Suprapubic skin (tissue), 4 donors: ENCODE results near the gene TIAM1. TPM values are rescaled to one million over a fixed set of nuclear protein-coding genes. Genes with fewer than 3 reads are reported as not detected.

Source experiments
- DNase-seq, 2 donors: peaks; one replicate each; pipeline ENCODE4 v3.0.0-alpha.2; 2019; ENCODE audit warnings: low spot score in 2 of 2
- H3K27ac ChIP-seq: fragments of 200-600 bp; sonication (generic); one replicate; pipeline ENCODE4 v1.5.1; 2019
- H3K27me3 ChIP-seq: fragments of 200-600 bp; sonication (generic); one replicate; pipeline ENCODE4 v1.5.1; 2019
- H3K36me3 ChIP-seq: fragments of 200-600 bp; sonication (generic); one replicate; pipeline ENCODE4 v1.5.1; 2019
- H3K4me1 ChIP-seq: fragments of 200-600 bp; sonication (generic); one replicate; pipeline ENCODE4 v1.5.1; 2019
- H3K4me3 ChIP-seq: fragments of 200-600 bp; sonication (generic); one replicate; pipeline ENCODE4 v1.5.1; 2019; ENCODE audit warnings: mild to moderate bottlenecking
- H3K9me3 ChIP-seq: fragments of 200-600 bp; sonication (generic); one replicate; pipeline ENCODE4 v1.5.1; 2019
- EP300 ChIP-seq: sonication (generic); formaldehyde crosslinking; IDR thresholded peaks from one replicate; pipeline ENCODE4 v1.6.1; 2017; ENCODE audit warnings: antibody characterized with exemption
- POLR2A ChIP-seq, 2 donors: fragments of 450-650 bp; IDR thresholded peaks; one replicate each; pipeline ENCODE4 v1.6.1; 2017; ENCODE audit warnings: antibody characterized with exemption in 2 of 2, mild to moderate bottlenecking in 2 of 2, moderate library complexity in 2 of 2
- POLR2AphosphoS5 ChIP-seq, 3 donors: sonication (generic); formaldehyde crosslinking; IDR thresholded peaks; one replicate each; pipeline ENCODE4 v1.6.1; 2017; ENCODE audit warnings: antibody characterized with exemption in 3 of 3
- WGBS: methylation state at CpG from one replicate; pipeline ENCODE4 v1.1.5; 2018; 5-methylcytosine and 5-hydroxymethylcytosine counted together
- total RNA-seq, 4 donors: library from RNA; depleted of rRNA; stranded (reverse); fragments of >200 nt; gene quantifications; one replicate each; pipeline ENCODE4 v1.1.0, GENCODE V29; 2016
- TF ChIP-seq, protein P1 (sequence below), 2 donors: fragments of 200-600 bp in 1 of 2; fragments of 450-650 bp in 1 of 2; sonication (generic) in 1 of 2; IDR thresholded peaks; one replicate each; pipeline ENCODE4 v1.5.1; 2016 to 2019; ENCODE audit warnings: antibody characterized with exemption in 2 of 2, mild to moderate bottlenecking in 1 of 2, moderate library complexity in 1 of 2

The TIAM1 gene
- total RNA-seq, 4 donors from 2014 or later: 71.9 to 135 (median 87.9) TPM

DNA sequence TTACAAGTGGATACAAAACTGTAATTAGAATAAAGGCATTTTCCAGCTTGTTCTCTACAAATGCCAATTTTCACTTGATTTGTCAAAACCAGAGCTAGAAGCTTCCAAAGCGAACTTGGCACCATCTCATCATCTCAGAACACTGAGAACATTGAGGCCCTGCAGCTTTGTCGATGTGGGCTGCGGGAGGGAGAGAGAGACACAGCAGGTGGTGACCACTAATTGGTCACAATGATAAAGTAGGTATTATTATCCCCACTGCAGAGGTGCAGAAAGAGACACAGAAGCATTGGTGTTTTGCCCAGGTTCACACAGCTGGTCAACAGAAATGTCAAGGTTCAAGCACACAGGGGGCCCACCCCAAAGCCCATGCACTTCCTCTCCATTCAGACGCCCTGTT, 233.6 kb downstream of the TIAM1 start:
- no peak for TF ChIP-seq POLR2AphosphoS5 (IDR thresholded peaks at IDR 0.05)
- TF ChIP-seq, protein P1, sequence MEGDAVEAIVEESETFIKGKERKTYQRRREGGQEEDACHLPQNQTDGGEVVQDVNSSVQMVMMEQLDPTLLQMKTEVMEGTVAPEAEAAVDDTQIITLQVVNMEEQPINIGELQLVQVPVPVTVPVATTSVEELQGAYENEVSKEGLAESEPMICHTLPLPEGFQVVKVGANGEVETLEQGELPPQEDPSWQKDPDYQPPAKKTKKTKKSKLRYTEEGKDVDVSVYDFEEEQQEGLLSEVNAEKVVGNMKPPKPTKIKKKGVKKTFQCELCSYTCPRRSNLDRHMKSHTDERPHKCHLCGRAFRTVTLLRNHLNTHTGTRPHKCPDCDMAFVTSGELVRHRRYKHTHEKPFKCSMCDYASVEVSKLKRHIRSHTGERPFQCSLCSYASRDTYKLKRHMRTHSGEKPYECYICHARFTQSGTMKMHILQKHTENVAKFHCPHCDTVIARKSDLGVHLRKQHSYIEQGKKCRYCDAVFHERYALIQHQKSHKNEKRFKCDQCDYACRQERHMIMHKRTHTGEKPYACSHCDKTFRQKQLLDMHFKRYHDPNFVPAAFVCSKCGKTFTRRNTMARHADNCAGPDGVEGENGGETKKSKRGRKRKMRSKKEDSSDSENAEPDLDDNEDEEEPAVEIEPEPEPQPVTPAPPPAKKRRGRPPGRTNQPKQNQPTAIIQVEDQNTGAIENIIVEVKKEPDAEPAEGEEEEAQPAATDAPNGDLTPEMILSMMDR (IDR thresholded peaks at IDR 0.05): no peak
- no peak for TF ChIP-seq POLR2A (IDR thresholded peaks at IDR 0.05)
- TF ChIP-seq EP300: no peak
- no peaks in the 10 kb centered on the region for H3K36me3 ChIP-seq
- DNase-seq: no peak
- no peak overlapping the region for H3K4me3 ChIP-seq
- 70% methylated on average over 4 of the region's 4 CpGs for WGBS
- no peaks in the 10 kb centered on the region for H3K9me3 ChIP-seq
- no peak overlapping the region for H3K27ac ChIP-seq
- H3K27me3 ChIP-seq: no peaks in the 10 kb centered on the region
- no peaks in the 10 kb centered on the region for H3K4me1 ChIP-seq

DNA sequence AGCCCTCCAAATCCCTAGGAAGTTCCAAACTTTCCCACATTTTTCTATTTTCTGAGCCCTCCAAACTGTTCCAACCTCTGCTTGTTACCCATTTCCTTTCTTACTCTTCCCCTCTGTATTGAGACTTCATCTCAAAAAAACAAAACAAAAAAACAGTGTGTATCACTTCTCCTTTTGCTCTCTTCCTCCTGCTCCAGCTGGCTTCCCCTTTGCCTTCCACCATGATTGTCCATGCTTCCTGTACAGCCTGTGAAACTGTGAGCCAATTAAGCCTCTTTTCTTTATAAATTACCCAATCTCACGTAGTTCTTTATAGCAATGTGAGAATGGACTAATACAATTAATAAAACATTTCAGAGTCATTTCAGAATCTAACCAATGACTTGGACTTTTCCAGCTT, 236.2 kb downstream of the TIAM1 start:
- Histone ChIP-seq H3K4me1 (no peaks in the 10 kb centered on the region), H3K4me3 (no peak overlapping the region), H3K27ac (no peak overlapping the region), H3K27me3 (no peaks in the 10 kb centered on the region), H3K36me3 (no peaks in the 10 kb centered on the region), H3K9me3 (no peaks in the 10 kb centered on the region)
- no peak for DNase-seq
- TF ChIP-seq EP300: no peak
- TF ChIP-seq POLR2A (IDR thresholded peaks at IDR 0.05): no peak
- TF ChIP-seq POLR2AphosphoS5 (IDR thresholded peaks at IDR 0.05): no peak
- TF ChIP-seq, protein P1 (IDR thresholded peaks at IDR 0.05): no peak
- 72% methylated on average over 1 of the region's 1 CpG for WGBS

DNA sequence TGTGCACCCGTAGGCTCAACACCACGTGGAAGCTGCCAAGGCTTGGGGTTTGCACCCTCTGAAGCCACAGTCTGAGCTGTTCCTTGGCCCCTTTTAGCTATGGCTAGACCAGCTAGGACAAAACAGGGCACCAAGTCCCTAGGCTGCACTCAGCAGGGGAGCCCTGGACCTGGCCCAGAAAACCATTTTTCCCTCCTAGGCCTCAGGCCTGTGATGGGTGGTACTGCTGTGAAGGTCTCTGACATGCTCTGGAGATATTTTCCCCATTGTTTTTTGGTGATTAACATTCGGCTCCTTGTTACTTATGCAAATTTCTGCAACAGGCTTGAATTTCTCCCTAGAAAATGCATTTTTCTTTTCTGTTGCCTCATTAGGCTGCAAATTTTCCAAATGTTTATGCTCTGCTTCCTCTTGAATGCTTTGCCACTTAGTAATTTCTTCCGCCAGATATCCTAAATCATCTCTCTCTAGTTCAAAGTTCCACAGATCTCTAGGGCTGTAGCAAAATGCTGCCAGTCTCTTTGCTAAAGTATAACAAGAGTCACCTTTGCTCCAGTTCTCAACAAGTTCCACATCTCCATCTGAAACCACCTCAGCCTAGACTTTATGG, 236.8 kb downstream of the TIAM1 start:
- 79% methylated on average over 4 of the region's 4 CpGs for WGBS
- no peaks in the 10 kb centered on the region for H3K27me3 ChIP-seq
- H3K4me1 ChIP-seq: no peaks in the 10 kb centered on the region
- H3K27ac ChIP-seq: no peak overlapping the region
- no peak for TF ChIP-seq POLR2AphosphoS5 (IDR thresholded peaks at IDR 0.05)
- no peak for TF ChIP-seq POLR2A (IDR thresholded peaks at IDR 0.05)
- TF ChIP-seq, protein P1 (IDR thresholded peaks at IDR 0.05): no peak
- no peak for TF ChIP-seq EP300
- no peaks in the 10 kb centered on the region for H3K9me3 ChIP-seq
- DNase-seq: no peak
- no peaks in the 10 kb centered on the region for H3K36me3 ChIP-seq
- no peak overlapping the region for H3K4me3 ChIP-seq

DNA sequence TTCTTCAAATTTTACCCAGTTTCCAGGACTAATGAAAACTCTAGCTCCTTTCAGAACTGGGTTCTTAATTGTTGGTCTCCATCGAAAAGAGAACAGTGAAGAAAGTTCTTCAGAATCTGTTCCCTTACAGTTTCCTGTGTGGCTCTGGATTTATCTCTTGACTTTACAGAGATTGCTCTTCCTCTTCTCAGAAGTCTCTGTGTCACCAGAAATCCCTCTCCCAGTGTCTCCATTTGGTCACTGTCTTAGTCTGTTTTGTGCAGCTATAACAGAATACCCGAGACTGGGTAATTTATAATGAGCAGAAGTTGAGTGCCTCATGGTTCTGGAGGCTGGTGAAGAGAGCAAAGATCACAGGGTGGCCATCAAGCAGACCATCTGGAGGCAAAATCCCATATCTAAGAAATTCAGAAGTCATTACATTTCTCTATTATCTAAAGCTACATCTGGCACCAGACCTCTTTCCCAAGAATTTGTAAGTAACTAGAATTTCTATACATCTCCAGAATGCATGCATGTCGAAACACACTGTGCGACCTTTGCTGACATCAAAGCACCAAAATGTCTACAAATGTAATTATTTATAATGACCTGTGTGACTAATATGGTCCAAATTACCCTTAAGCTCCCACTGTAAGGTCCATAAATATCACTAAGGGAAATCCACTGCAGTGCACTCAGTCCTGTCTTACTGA, 240.3 kb downstream of the TIAM1 start:
- no peak for DNase-seq
- H3K36me3 ChIP-seq: no peaks in the 10 kb centered on the region
- no peaks in the 10 kb centered on the region for H3K9me3 ChIP-seq
- no peaks in the 10 kb centered on the region for H3K4me1 ChIP-seq
- WGBS: 73% methylated on average over 4 of the region's 4 CpGs
- H3K27me3 ChIP-seq: no peaks in the 10 kb centered on the region
- no peak overlapping the region for H3K27ac ChIP-seq
- no peak overlapping the region for H3K4me3 ChIP-seq
- no peak for TF ChIP-seq POLR2AphosphoS5 (IDR thresholded peaks at IDR 0.05)
- TF ChIP-seq EP300: no peak
- TF ChIP-seq POLR2A (IDR thresholded peaks at IDR 0.05): no peak
- TF ChIP-seq, protein P1 (IDR thresholded peaks at IDR 0.05): no peak

DNA sequence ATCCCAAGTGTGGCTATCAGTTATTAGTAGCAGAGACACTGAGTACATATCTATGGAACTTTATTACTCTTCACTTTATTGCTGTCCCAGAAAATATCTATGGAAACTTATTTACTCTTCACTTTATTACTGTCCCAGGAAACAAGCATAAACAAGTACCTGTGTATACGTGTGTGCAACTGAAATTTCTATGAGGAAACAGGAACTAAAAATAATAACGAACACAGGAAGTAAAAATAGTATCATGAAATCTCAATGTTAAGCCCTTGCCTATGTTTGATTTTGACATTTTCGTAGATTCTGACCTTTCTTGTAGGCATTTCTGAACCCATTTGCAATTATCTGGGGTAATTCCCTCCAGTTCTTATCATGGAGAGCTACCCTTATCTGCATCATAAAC, 240.9 kb downstream of the TIAM1 start:
- TF ChIP-seq, protein P1 (IDR thresholded peaks at IDR 0.05): no peak
- TF ChIP-seq POLR2A (IDR thresholded peaks at IDR 0.05) (no peak), POLR2AphosphoS5 (IDR thresholded peaks at IDR 0.05) (no peak), EP300 (no peak)
- 65% methylated on average over 3 of the region's 3 CpGs for WGBS
- no peak overlapping the region for H3K4me3 ChIP-seq
- no peaks in the 10 kb centered on the region for H3K9me3 ChIP-seq
- H3K27ac ChIP-seq: no peak overlapping the region
- no peak for DNase-seq
- no peaks in the 10 kb centered on the region for H3K27me3 ChIP-seq
- H3K4me1 ChIP-seq: no peaks in the 10 kb centered on the region
- H3K36me3 ChIP-seq: no peaks in the 10 kb centered on the region
